ENCODE data around the gene CDH6. TPM values are rescaled to one million over a fixed set of nuclear protein-coding genes. Genes with fewer than 3 reads are reported as not detected.

The CDH6 gene
- total RNA-seq, 1 experiment from 2014 or later: 0.12 TPM

- TF ChIP-seq CTCF (IDR thresholded peaks at IDR 0.05 in 2 of 3, conservative IDR thresholded peaks at IDR 0.05 in 1 of 3; ENCODE audit: borderline replicate concordance in 1 of 3, insufficient read depth in 1 of 3, low read depth in 2 of 3, low read length in 2 of 3): no peak
- TF ChIP-seq, protein P1, sequence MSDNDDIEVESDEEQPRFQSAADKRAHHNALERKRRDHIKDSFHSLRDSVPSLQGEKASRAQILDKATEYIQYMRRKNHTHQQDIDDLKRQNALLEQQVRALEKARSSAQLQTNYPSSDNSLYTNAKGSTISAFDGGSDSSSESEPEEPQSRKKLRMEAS (IDR thresholded peaks at IDR 0.05): no peak
Observed at GRCh38 chr5:31204958-31205357, 11.5 kb downstream of the CDH6 start (continued).

DNA sequence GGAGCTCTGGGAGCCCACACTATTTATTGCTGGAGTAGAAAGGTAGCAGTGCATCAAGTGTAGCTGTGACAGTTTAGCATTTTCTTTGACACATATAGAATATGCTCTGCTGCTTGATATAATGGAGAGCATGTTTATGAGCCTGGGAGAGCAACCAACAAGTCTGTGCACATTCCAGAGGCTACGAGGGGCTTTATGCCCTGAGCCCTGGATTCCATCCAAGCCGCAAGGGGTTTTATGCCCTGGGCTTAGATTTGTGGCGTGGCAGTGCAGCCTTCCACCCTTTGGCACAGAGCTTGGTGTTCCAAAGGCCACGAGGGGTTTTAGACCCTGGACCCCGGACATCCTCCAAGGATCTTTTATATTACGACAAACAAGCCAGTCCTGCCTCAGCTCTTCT lies 14.6 kb downstream of the CDH6 start:
- POLR2A ChIA-PET: no interaction called here
- no peaks in the 10 kb centered on the region for H3K36me3 ChIP-seq (ENCODE audit: control insufficient read depth in 1 of 2, insufficient read depth in 2 of 2, low read length in 2 of 2)
- BruUV-seq (replicated peaks): no TSS peak
- H3K27ac ChIP-seq (ENCODE audit: low read depth, low read length): no peak overlapping the region
- no peaks in the 10 kb centered on the region for H3K27me3 ChIP-seq (ENCODE audit: insufficient read depth, low read length)
- RAD21 ChIA-PET (ENCODE audit: low non-redundant PET in 1 of 2, low total read pairs in 2 of 2, uncharacterized antibody in 2 of 2, unreplicated experiment in 2 of 2): no interaction called here
- DNase-seq (ENCODE audit: low read depth, low spot score) (no peak), ATAC-seq (no peak)
- 0 out of 4 replicates have a peak, but pooled peaks cover 0 to 3% of the 10 kb centered on the region in 2 experiments for H3K9me3 ChIP-seq (ENCODE audit: control insufficient read depth in 1 of 2, insufficient read depth in 1 of 2, low read depth in 1 of 2, low read length in 2 of 2)
- no peaks in the 10 kb centered on the region for H3K9me2 ChIP-seq (ENCODE audit: insufficient read depth)
- CTCF ChIA-PET: no interaction called here
- H3K79me2 ChIP-seq (ENCODE audit: insufficient read depth, low read length): no peaks in the 10 kb centered on the region
- no peaks in the 10 kb centered on the region for H4K20me1 ChIP-seq (ENCODE audit: insufficient read depth)
- H2AFZ ChIP-seq (ENCODE audit: low read depth, low read length, poor library complexity, severe bottlenecking): no peak overlapping the region
- H3K4me1 ChIP-seq (ENCODE audit: control insufficient read depth in 1 of 2, insufficient read depth in 2 of 2, low read length in 2 of 2): no peaks in the 10 kb centered on the region
- no peak overlapping the region for H3K4me3 ChIP-seq (replicated peaks in 1 of 2; ENCODE audit: low read depth in 1 of 2, low read length in 2 of 2)
- intact Hi-C loops (cut with micrococcal nuclease): no loop called here
- no peak overlapping the region for H3K4me2 ChIP-seq (ENCODE audit: low read length)
- H3K9ac ChIP-seq (ENCODE audit: low read length): no peak overlapping the region
- no peak for TF ChIP-seq EZH2 (IDR thresholded peaks at IDR 0.05)
- no peak for TF ChIP-seq YY1 (IDR thresholded peaks at IDR 0.05; ENCODE audit: extremely low read depth, insufficient replicate concordance, low read depth, low read length)
- no peak for TF ChIP-seq ELF1 (IDR thresholded peaks at IDR 0.05; ENCODE audit: borderline replicate concordance, low read depth)
- TF ChIP-seq POLR2AphosphoS5 (IDR thresholded peaks at IDR 0.05; ENCODE audit: low read depth, low read length): no peak
- TF ChIP-seq CBX3 (IDR thresholded peaks at IDR 0.05; ENCODE audit: low read depth): no peak
- TF ChIP-seq, protein P1 (IDR thresholded peaks at IDR 0.05): no peak
- TF ChIP-seq CEBPB (IDR thresholded peaks at IDR 0.05; ENCODE audit: low read depth): no peak
